SJCRH30 (cell line): ENCODE measurements around the gene NSD2. TPM values are rescaled to one million over a fixed set of nuclear protein-coding genes. Genes with fewer than 3 reads are reported as not detected.
A peak's percentile ranks its signal among the peaks of the same experiment; 100 is the strongest.

Source experiments
- DNase-seq, 2 experiments: peaks; one replicate each; pipeline ENCODE4 v3.0.0-alpha.2; 2015 to 2020
- H3K27ac ChIP-seq: fragments of 250-450 bp; sonication (Bioruptor Pico); 2 replicates; pipeline ENCODE4 v1.5.1; 2020; ENCODE audit warnings: mild to moderate bottlenecking, moderate library complexity
- H3K27me3 ChIP-seq: fragments of 250-450 bp; sonication (Bioruptor Pico); 2 replicates; pipeline ENCODE4 v1.5.1; 2020; ENCODE audit warnings: mild to moderate bottlenecking, moderate library complexity
- H3K36me3 ChIP-seq: fragments of 250-450 bp; sonication (Bioruptor Pico); 2 replicates; pipeline ENCODE4 v1.5.1; 2020; ENCODE audit warnings: mild to moderate bottlenecking, moderate library complexity
- H3K4me1 ChIP-seq: fragments of 250-450 bp; sonication (Bioruptor Pico); 2 replicates; pipeline ENCODE4 v1.5.1; 2020; ENCODE audit warnings: mild to moderate bottlenecking, moderate library complexity
- H3K4me3 ChIP-seq: fragments of 250-450 bp; sonication (Bioruptor Pico); 2 replicates; pipeline ENCODE4 v1.5.1; 2020; ENCODE audit warnings: mild to moderate bottlenecking, moderate library complexity
- H3K9me3 ChIP-seq: fragments of 250-450 bp; sonication (Bioruptor Pico); replicated peaks from 2 replicates; pipeline ENCODE4 v1.5.1; 2020; ENCODE audit warnings: mild to moderate bottlenecking, moderate library complexity
- total RNA-seq: library from RNA; depleted of rRNA; stranded (reverse); fragments of >200 nt; shearing (Covaris generic); gene quantifications from 2 replicates; pipeline ENCODE4 v1.2.3, GENCODE V29; 2014

Gene NSD2
- total RNA-seq, 1 experiment from 2014 or later, result 138 TPM

DNA sequence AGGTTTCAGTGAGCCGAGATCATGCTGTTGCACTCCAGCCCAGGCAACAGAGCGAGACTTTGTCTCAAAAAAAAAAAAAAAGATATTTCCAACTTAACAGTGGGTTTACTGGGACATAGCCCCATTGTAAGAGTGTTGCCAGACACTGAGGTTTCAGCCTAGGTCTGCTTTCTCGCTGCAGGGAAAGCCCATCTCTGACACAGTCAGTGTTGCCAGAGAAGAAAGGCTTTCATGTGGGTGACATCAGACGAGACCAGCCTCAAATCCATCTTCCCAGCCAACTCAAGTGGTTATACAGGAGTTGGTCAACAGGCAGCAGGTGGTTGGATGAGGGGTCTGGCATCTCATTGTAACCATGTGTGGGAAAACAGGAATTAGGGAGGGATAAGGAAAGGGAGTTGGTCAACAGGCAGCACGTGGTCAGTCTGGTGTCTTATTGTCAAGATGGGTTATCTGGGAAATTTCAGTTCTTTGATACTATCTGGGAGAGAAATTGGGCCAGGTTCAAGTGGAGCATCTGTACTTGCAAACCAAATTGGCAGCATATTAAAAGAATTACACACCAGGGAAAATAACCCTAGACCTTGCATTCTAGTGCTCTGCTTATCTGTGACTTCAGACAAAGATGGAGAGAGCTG is 96.4 kb downstream of the NSD2 start:
- no peak overlapping the region for H3K4me3 ChIP-seq
- H3K27me3 ChIP-seq, result no peaks in the 10 kb centered on the region
- peaks cover 53% of the 10 kb centered on the region for H3K36me3 ChIP-seq
- no peaks in the 10 kb centered on the region for H3K4me1 ChIP-seq
- no peaks in the 10 kb centered on the region for H3K9me3 ChIP-seq
- DNase-seq, result peak in 1 of 2 experiments; percentile 24
- no peak overlapping the region for H3K27ac ChIP-seq

DNA sequence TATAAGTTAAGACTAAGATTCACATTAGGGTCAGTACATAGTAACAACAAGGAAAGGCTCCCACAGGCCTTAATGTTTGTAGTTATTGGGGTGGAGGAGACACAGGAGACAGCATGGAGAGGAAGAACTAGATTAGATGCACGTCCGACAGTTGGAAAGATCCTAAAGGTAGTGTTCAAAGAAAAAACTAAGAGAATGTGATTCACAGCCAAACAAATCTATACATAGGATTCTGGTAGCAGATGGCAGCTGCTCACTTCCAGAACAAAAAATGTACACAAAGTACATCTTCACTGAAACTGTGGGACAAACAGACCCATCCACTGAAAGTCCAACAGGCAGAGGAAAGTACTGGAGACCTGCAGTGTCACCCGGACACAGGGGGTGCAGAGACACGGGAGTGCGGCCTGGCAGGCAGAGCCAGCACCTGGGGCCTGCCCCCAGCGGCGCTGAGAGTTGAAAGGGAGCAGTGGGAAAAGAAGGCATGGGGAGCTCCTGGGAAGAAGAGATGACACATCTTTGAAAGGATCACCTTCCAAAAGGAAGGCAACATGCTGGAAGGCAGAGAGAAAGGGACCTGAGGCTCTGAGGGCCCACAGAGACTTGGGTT is 97.6 kb downstream of the NSD2 start:
- H3K27ac ChIP-seq, result no peak overlapping the region
- DNase-seq, result no peak
- H3K4me3 ChIP-seq, result no peak overlapping the region
- no peaks in the 10 kb centered on the region for H3K27me3 ChIP-seq
- H3K36me3 ChIP-seq, result peaks cover 55% of the 10 kb centered on the region
- H3K9me3 ChIP-seq, result no peaks in the 10 kb centered on the region
- no peaks in the 10 kb centered on the region for H3K4me1 ChIP-seq

DNA sequence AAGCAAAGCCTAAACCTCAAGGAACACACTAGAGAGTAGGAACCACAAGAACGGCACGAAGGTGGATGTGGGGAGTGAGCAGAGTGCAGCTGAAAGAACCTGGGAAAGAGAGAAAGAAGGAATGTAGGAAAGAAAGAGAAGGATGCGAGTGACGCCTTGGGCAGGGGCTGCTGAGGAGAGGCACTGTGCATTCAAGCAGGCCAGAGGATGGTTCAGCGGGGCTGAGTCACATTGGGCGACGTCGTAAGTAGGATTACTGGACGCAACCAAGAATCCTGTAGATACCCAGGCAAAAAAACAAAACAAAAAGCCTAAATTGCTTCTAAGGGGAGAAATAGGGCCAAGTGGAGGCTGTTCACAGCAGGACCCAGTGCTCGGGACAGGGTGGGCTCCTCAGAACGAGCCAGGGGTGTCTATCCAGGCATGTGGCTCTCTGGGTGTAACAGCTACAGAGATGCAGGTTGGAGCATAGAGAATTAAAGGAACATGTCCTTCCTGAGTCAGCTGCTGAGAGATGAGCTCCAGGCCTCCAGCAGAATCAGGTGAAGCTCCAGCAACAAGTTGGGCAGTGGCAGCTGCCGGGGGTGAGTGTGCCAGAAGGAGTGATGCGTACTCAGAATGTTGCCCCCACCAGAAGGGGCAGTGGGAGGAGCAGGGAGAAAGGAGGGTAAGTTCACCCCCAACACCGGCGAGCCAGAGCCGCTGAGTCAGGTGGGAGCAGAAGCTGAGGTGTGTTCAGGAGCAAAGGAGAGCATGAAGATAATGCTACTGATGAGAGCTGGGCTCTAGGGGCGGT is 98.9 kb downstream of the NSD2 start:
- no peak for DNase-seq
- H3K9me3 ChIP-seq, result no peaks in the 10 kb centered on the region
- H3K4me1 ChIP-seq, result no peaks in the 10 kb centered on the region
- H3K27ac ChIP-seq, result no peak overlapping the region
- no peaks in the 10 kb centered on the region for H3K27me3 ChIP-seq
- H3K4me3 ChIP-seq, result no peak overlapping the region
- H3K36me3 ChIP-seq, result peaks cover 52% of the 10 kb centered on the region

GRCh38 chr4:1970926-1971325 is 99.7 kb downstream of the NSD2 start:
- Histone ChIP-seq H3K36me3 (peaks cover 52% of the 10 kb centered on the region), H3K27me3 (no peaks in the 10 kb centered on the region), H3K4me1 (no peaks in the 10 kb centered on the region), H3K4me3 (no peak overlapping the region), H3K27ac (no peak overlapping the region), H3K9me3 (no peaks in the 10 kb centered on the region)
- no peak for DNase-seq

GRCh38 chr4:1971456-1972200 is 100.4 kb downstream of the NSD2 start:
- no peak overlapping the region for H3K27ac ChIP-seq
- H3K4me3 ChIP-seq, result no peak overlapping the region
- H3K27me3 ChIP-seq, result no peaks in the 10 kb centered on the region
- no peaks in the 10 kb centered on the region for H3K9me3 ChIP-seq
- peaks cover 58% of the 10 kb centered on the region for H3K36me3 ChIP-seq
- no peaks in the 10 kb centered on the region for H3K4me1 ChIP-seq
- no peak for DNase-seq

GRCh38 chr4:1972414-1972813 is 101.2 kb downstream of the NSD2 start:
- Histone ChIP-seq H3K36me3 (peaks cover 66% of the 10 kb centered on the region), H3K27ac (no peak overlapping the region)
- no peak for DNase-seq

DNA sequence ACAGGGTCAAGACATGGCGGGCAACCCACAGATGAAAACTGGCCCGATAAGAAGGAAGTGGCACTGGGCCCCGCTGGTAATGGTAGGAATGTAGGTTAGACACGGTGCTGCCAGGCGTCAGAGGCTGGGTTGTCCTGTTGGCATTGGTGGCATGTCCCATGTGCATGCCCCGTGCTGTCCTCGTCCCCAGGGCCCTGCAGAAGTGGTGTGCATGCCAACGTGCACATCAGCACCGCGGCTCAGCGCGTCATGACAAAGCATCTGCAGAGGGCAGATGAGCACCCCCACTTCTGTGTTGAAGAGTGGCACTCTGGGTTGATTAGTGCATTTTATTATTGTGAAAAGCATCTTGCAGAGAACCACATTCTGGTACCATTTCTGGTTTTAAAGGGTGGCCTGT is 102.0 kb downstream of the NSD2 start:
- H3K36me3 ChIP-seq, result peaks cover 70% of the 10 kb centered on the region
- no peaks in the 10 kb centered on the region for H3K27me3 ChIP-seq
- no peak overlapping the region for H3K4me3 ChIP-seq
- no peak overlapping the region for H3K27ac ChIP-seq
- no peak for DNase-seq
- H3K4me1 ChIP-seq, result no peaks in the 10 kb centered on the region
- H3K9me3 ChIP-seq, result no peaks in the 10 kb centered on the region

More at GRCh38 chr4:1972414-1972813, 101.2 kb downstream of the NSD2 start:
- no peaks in the 10 kb centered on the region for H3K27me3 ChIP-seq
- H3K9me3 ChIP-seq, result no peaks in the 10 kb centered on the region
- H3K4me1 ChIP-seq, result no peaks in the 10 kb centered on the region
- H3K4me3 ChIP-seq, result no peak overlapping the region

- Histone ChIP-seq H3K4me3 (no peak overlapping the region), H3K27me3 (no peaks in the 10 kb centered on the region), H3K36me3 (peaks cover 73% of the 10 kb centered on the region), H3K4me1 (no peaks in the 10 kb centered on the region), H3K27ac (no peak overlapping the region), H3K9me3 (no peaks in the 10 kb centered on the region)
- DNase-seq, result no peak
Measured at GRCh38 chr4:1973661-1974060, 102.5 kb downstream of the NSD2 start.

- no peaks in the 10 kb centered on the region for H3K27me3 ChIP-seq
- no peaks in the 10 kb centered on the region for H3K9me3 ChIP-seq
- H3K4me3 ChIP-seq, result no peak overlapping the region
- H3K36me3 ChIP-seq, result peaks cover 79% of the 10 kb centered on the region
- no peak for DNase-seq
- H3K4me1 ChIP-seq, result no peaks in the 10 kb centered on the region
- H3K27ac ChIP-seq, result no peak overlapping the region
Measured at GRCh38 chr4:1974840-1975239, 103.6 kb downstream of the NSD2 start.

DNA sequence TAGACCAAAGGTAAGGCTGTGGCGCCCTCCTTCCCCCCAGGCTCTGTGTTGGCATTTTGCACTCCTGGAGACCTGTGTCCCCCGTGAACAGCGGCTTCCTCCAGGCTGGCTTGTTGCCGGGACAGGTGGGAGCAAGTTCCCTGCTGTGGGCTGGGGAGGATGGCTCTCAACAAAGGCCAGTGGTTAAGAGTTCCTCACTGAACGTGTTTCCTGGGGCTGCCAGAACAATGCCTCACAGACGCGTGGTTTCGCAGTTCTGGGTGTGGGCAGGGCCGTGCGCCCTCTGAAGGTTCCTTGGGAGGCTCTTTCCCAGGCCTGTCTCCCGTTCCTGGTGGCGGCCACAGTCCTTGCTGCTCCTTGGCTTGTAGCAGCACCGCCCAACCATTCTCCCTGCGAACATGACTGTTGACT is 104.2 kb downstream of the NSD2 start:
- H3K4me3 ChIP-seq, result no peak overlapping the region
- H3K4me1 ChIP-seq, result no peaks in the 10 kb centered on the region
- no peaks in the 10 kb centered on the region for H3K27me3 ChIP-seq
- H3K27ac ChIP-seq, result no peak overlapping the region
- no peak for DNase-seq
- H3K9me3 ChIP-seq, result no peaks in the 10 kb centered on the region
- H3K36me3 ChIP-seq, result peaks cover 85% of the 10 kb centered on the region

DNA sequence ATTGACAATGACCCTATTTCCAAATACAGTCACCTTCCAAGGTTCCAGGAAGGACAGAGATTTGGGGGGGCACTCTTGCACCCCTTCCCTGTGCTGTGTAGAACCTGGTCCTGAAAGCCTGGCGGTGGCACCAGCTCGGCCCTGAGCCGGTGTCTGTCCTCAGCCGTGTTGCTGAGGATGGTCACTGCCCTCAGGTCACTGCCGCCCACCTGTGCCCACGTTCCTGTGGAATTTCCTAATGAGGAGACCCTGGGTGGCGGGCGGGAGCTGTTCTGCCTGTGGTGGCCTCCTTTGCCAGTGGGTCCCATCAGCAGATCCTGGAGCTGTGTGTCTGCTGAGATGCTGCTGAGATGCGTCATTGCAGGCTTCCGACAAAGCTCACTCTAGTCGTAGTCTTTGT is 104.7 kb downstream of the NSD2 start:
- Histone ChIP-seq H3K9me3 (no peaks in the 10 kb centered on the region), H3K27ac (no peak overlapping the region), H3K36me3 (peaks cover 84% of the 10 kb centered on the region), H3K27me3 (no peaks in the 10 kb centered on the region), H3K4me3 (no peak overlapping the region), H3K4me1 (no peaks in the 10 kb centered on the region)
- DNase-seq, result no peak

DNA sequence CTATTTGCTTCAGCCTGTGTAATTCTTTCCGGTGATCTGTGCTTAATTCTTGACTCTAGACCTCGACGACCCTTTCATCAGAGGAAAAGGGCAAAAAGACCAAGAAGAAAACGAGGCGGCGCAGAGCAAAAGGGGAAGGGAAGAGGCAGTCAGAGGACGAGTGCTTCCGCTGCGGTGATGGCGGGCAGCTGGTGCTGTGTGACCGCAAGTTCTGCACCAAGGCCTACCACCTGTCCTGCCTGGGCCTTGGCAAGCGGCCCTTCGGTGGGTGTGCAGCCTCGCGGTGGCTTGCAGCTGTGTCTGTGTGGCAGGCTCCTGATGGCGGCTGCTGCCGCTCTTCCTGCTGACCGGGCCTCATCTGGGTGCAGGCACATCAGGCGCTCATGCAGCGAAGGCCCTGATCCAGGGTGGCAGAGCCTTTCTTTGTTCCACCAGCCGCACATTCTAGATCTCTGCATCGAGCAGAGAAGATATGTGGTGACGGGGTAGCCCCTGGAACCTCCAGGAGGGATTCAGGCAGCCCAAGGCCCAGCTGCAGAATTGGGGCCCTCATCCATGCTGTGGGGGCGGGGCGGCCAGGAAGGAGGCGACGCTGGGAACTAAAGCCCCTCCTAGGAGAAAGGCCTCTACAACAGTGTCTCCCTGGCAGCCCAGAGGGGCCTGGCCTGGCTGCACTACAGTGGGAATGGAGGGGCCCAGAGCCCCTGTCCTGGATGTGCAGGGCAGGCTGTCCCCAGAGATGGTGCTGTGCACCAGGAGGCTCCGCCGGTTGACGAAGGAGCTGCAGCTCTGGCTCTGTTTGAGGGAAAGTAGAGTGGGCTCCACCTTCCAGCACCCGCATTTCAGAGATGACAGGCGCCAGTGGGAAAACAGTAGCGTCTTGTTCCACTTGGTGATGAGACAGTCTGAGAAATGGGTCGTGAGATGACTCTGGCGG is 105.5 kb downstream of the NSD2 start:
- Histone ChIP-seq H3K9me3 (no peaks in the 10 kb centered on the region), H3K36me3 (peaks cover 86% of the 10 kb centered on the region), H3K27me3 (no peaks in the 10 kb centered on the region), H3K4me1 (no peaks in the 10 kb centered on the region), H3K27ac (no peak overlapping the region), H3K4me3 (no peak overlapping the region)
- peak in 1 of 2 experiments; percentile 42 for DNase-seq

DNA sequence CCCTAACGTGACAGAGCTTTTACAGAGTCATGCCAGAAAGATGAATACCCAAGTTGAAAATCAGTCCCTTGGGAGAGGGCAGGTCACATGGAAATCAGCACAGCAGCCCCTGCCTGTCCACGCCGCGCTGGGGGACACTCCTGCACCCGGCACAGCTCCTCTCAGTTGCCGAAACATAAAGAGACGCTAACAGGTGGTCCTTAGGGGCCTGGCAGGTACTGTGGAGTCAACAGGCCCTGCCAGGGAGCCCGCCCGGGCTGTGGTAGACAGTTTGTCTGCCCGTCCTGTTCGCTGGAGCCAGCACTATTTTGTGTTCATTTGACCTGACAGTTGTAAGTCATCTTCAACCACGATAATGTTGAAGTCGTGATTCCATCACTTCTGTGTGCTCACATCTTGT is 107.0 kb downstream of the NSD2 start:
- no peak for DNase-seq
- Histone ChIP-seq H3K27ac (no peak overlapping the region), H3K4me3 (no peak overlapping the region), H3K9me3 (no peaks in the 10 kb centered on the region), H3K36me3 (peaks cover 89% of the 10 kb centered on the region), H3K4me1 (no peaks in the 10 kb centered on the region), H3K27me3 (no peaks in the 10 kb centered on the region)
